ENCODE results near the gene STXBP4.

DNA sequence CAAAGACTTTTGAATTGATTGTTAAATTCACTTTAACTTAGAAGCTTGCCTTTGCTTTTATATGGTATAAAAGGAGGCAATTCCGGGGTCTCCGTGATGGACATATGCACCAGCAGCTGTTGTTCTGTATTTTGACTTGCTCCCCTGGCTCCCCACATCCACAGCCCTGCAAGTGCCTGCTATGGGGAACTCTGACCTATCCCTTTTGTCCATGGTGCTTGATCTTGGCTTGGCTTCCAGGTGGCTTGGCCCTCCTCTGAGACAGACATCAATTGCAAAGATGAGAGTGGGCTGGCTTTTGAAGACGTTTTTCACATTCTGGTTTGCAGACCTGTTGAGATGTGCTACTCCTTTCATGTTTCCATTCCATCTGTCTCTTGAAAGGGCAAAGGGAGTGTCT is 41.0 kb upstream of the STXBP4 start:
- no peak for TF ChIP-seq ZNF274 (IDR thresholded peaks at IDR 0.05; ENCODE audit: low read depth, low read length)
- TF ChIP-seq, protein P1, sequence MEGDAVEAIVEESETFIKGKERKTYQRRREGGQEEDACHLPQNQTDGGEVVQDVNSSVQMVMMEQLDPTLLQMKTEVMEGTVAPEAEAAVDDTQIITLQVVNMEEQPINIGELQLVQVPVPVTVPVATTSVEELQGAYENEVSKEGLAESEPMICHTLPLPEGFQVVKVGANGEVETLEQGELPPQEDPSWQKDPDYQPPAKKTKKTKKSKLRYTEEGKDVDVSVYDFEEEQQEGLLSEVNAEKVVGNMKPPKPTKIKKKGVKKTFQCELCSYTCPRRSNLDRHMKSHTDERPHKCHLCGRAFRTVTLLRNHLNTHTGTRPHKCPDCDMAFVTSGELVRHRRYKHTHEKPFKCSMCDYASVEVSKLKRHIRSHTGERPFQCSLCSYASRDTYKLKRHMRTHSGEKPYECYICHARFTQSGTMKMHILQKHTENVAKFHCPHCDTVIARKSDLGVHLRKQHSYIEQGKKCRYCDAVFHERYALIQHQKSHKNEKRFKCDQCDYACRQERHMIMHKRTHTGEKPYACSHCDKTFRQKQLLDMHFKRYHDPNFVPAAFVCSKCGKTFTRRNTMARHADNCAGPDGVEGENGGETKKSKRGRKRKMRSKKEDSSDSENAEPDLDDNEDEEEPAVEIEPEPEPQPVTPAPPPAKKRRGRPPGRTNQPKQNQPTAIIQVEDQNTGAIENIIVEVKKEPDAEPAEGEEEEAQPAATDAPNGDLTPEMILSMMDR (IDR thresholded peaks at IDR 0.05 in 2 of 3, conservative IDR thresholded peaks at IDR 0.05 in 1 of 3; ENCODE audit: borderline replicate concordance in 1 of 3, insufficient read depth in 1 of 3, low read depth in 2 of 3, low read length in 2 of 3): no peak
- no peak for TF ChIP-seq TCF7L2 (IDR thresholded peaks at IDR 0.05; ENCODE audit: borderline replicate concordance, extremely low read depth, insufficient read depth, insufficient read length)
